GM19372 (cell line): ENCODE measurements around the gene DGKH.

Experiments used
- ATAC-seq: cut with Tn5 transposase; IDR thresholded peaks from one replicate; pipeline ENCODE4 v1.9.1; 2021; ENCODE audit warnings: mild to moderate bottlenecking, low read depth, moderate library complexity; ENCODE audit not compliant: unreplicated experiment

DGKH gene

GRCh38 chr13:42271337-42272114 is 223.1 kb downstream of the DGKH start:
- ATAC-seq, result peak; percentile 81

DNA sequence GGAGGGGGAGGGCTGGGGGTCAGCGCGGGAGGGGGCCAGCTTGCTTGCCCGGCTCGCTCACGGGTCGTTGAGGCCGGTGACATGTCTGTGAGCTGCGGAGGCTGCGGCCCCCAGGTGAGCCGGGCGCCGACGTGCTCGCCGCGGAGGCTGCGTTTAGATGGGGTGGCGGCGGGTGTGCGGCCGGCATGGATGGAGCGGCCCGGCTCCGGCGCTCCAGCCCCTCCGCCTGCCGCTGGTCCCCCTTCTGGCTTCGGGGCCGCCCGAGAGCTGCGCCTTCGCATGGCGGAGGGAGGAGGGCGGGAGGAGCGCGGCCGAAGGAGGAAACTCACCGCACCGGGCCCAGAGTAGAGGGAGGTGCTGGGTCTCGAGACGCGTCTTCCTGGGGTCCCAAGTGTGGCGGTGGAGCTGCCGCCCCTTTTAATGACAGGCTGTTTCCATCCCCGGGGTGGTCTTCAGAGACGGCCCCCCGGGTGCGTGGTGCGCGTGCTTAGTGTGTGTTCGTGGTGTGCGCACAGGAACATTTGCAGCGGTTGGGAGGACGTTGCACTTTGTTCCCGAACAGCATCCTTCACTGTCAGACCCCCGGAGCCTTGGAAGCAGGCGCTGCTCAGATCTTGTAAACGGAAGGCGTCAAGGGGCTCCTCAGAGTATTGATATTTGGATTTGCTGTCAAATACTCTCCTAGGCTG is 223.8 kb downstream of the DGKH start, which contains the start of gene AKAP11:
TSS of gene AKAP11 (plus strand) at position 38 of the 689 bp plus-strand sequence. CDS start 14,197 bp downstream, outside the sequence.
- ATAC-seq, result peak; percentile 20

DNA sequence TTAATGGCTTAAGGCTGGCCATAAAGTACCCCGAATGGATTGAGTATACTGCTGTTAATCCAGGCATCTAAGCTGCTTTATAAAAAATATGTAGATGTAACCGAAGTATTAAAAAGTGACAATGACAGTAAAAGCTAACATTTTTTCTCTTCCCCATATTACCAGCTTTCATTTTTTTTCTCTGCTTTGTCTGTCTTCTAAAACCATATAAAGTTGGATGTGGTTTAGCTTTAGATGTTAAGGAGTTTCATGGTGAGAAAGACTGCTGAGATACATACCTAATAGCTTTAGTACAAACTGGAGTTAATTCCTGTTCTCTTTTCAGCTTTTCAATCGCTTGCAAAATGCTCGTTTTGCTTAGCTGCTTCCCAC is 224.3 kb downstream of the DGKH start:
- no peak for ATAC-seq

GRCh38 chr13:42274386-42275097 is 226.1 kb downstream of the DGKH start:
- no peak for ATAC-seq

GRCh38 chr13:42275098-42275471 is 226.6 kb downstream of the DGKH start:
- no peak for ATAC-seq

GRCh38 chr13:42275506-42275905 is 227.1 kb downstream of the DGKH start:
- no peak for ATAC-seq

GRCh38 chr13:42276683-42277082 is 228.2 kb downstream of the DGKH start:
- no peak for ATAC-seq

DNA sequence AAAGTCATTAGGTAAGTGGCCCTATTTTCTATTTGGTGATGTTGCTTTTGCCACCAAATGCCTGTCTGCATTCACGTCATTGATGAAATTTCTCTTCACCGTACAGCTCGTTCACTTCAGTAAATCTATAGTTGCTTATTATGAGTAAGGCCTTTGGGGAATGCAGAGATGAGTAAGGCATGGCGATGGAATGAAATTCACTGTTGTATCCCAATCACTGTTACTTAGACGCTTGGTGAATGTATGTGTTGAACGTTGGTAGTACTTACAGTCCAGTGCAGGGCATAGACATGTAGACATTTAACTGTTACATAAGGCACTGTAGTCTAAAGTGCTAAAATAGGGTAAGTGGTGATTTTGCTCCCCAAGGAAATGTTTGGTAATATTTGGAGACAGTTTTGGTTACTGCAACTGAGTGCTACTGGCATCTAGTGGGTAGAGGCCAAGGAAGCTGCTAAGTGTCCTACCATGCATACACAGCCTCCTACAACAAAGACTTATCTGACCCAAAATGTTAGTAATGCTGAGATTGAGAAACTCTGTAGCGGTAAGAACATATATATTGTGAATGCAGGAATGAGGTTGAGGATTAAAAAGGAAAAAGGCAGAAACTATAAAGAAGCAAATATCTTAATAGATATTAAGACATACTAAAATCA is 229.3 kb downstream of the DGKH start:
- no peak for ATAC-seq

GRCh38 chr13:42279080-42279479 is 230.6 kb downstream of the DGKH start:
- no peak for ATAC-seq

GRCh38 chr13:42279986-42280385 is 231.5 kb downstream of the DGKH start:
- no peak for ATAC-seq

DNA sequence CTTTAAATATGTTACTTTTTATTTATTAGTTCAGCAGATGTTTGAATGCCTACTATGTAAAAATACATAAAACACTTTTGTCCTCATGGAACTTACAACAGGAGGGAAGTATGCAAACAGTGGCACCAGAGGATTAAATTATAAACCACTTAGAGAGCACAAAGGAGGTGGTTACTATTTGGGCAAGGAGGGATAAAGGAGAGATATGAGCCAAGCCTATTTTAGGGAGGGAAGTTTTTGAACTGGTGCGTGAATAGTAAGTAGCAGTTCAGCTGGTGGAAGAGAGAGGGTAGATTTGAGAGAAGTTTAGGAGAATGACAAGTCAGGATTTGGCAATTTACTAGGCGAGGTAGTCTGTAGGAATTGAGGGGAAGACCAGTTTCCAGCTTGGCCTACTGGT is 232.1 kb downstream of the DGKH start:
- ATAC-seq, result no peak

DNA sequence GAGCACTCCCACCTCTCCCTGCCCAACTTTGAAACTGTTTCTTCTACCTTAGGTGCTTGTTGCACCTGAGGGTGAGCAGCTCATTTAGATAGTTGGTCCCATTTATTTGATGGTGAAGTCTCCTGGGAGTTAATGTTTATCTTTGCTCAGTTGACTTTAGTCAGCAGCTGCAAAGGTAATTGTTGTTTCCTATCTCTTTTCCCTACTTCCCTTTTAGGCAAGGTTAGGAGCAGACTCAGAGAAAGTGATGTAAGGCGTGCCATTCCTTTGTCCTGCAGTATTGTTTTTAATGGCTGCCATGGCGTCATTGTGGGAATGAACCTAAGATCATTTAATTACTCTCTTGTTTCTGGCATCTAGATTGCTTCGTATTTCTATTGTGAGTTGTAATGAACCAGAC is 235.1 kb downstream of the DGKH start:
- no peak for ATAC-seq

- ATAC-seq, result no peak
These were observed 235.6 kb downstream of the DGKH start for GRCh38 chr13:42284068-42284467.
